CD4-positive, alpha-beta T cell (primary cell): ENCODE results near the gene MSI2. TPM values are rescaled to one million over a fixed set of nuclear protein-coding genes. Genes with fewer than 3 reads are reported as not detected.

Experiments
- ATAC-seq: fragments of 200-7000 bp; cut with Tn5 transposase; one replicate; pipeline ENCODE4 v1.10.0; 2022; ENCODE audit warnings: mild to moderate bottlenecking; ENCODE audit not compliant: poor library complexity
- CTCF ChIA-PET: fragments of 350-600 bp; sonication (Branson Sonifier 250); formaldehyde crosslinking; loops from one replicate; lab custom pipeline; 2021; ENCODE audit warnings: antibody characterized with exemption, inconsistent platforms; lab: Charles Lee
- POLR2A ChIA-PET: fragments of 350-600 bp; sonication (Branson Sonifier 250); formaldehyde crosslinking; loops from one replicate; lab custom pipeline; 2021; ENCODE audit warnings: antibody characterized with exemption, inconsistent platforms; lab: Charles Lee
- DNase-seq, 14 experiments: peaks; one replicate each; pipeline ENCODE4 v3.0.0-alpha.2; 2013 to 2020; ENCODE audit warnings: mixed read lengths in 2 of 14
- H3K27ac ChIP-seq, 2 donors: one replicate each; pipeline versions ENCODE4 v1.5.1 to v1.7.0; 2013; ENCODE audit warnings: low read length in 2 of 2, low read depth in 1 of 2, mild to moderate bottlenecking in 1 of 2
- H3K27me3 ChIP-seq, 2 experiments: 1 replicate in 1 of 2; 2 replicates in 1 of 2; pipeline versions ENCODE4 v1.6.1 to v1.7.0; 2013; ENCODE audit warnings: low read length in 2 of 2, control low read depth in 1 of 2, mild to moderate bottlenecking in 1 of 2, moderate library complexity in 1 of 2; ENCODE audit not compliant: insufficient read depth in 2 of 2, control insufficient read depth in 1 of 2
- H3K36me3 ChIP-seq: one replicate; pipeline ENCODE4 v1.6.1; 2013; ENCODE audit warnings: low read length, control low read depth; ENCODE audit not compliant: insufficient read depth
- H3K4me1 ChIP-seq: one replicate; pipeline ENCODE4 v1.6.1; 2013; ENCODE audit warnings: low read length, control low read depth; ENCODE audit not compliant: insufficient read depth
- H3K4me3 ChIP-seq: one replicate; pipeline ENCODE4 v1.5.1; 2013; ENCODE audit warnings: mild to moderate bottlenecking, low read length, moderate library complexity
- H3K9me3 ChIP-seq, 2 experiments: 1 replicate in 1 of 2; 2 replicates in 1 of 2; pipeline versions ENCODE4 v1.6.1 to v1.7.0; 2013; ENCODE audit warnings: low read length in 2 of 2, mild to moderate bottlenecking in 2 of 2, control low read depth in 1 of 2, moderate library complexity in 1 of 2; ENCODE audit not compliant: control insufficient read depth in 1 of 2, insufficient read depth in 1 of 2
- H3K27ac Mint-ChIP-seq: one replicate; pipeline ENCODE4 v1.8.0; 2020; ENCODE audit warnings: mixed read lengths
- H3K27me3 Mint-ChIP-seq: one replicate; pipeline ENCODE4 v1.8.0; 2021; ENCODE audit warnings: mixed read lengths
- H3K36me3 Mint-ChIP-seq: one replicate; pipeline ENCODE4 v1.8.0; 2021; ENCODE audit warnings: low read depth, mixed read lengths
- H3K4me1 Mint-ChIP-seq: one replicate; pipeline ENCODE4 v1.8.0; 2021; ENCODE audit warnings: low read depth, mixed read lengths
- H3K4me3 Mint-ChIP-seq: one replicate; pipeline ENCODE4 v1.8.0; 2020; ENCODE audit warnings: mild to moderate bottlenecking, mixed read lengths
- H3K9me3 Mint-ChIP-seq: one replicate; pipeline ENCODE4 v1.8.0; 2020; ENCODE audit warnings: mixed read lengths
- intact Hi-C, 2 experiments: fragments of 100-400 bp; cut with DNase I in 1 of 2; cut with micrococcal nuclease in 1 of 2; formaldehyde crosslinking; loops; one replicate each; pipeline versions ENCODE4 v1.15.1 to v1.9.0; 2023 to 2025; cut with DNase I, micrococcal nuclease
- total RNA-seq, 174 experiments: library from RNA in 2 of 174; stranded (reverse) in 2 of 174; gene quantifications; one replicate each; pipeline ENCODE4 v1.2.3 and lab custom pipeline; 2021 to 2026
- TF ChIP-seq, protein P1 (sequence below): fragments of 200-600 bp; IDR thresholded peaks from one replicate; pipeline ENCODE4 v1.8.0; 2022; ENCODE audit warnings: antibody characterized with exemption, mild to moderate bottlenecking

The MSI2 gene
- total RNA-seq, 2 experiments from 2014 or later = 129 to 132 TPM

DNA sequence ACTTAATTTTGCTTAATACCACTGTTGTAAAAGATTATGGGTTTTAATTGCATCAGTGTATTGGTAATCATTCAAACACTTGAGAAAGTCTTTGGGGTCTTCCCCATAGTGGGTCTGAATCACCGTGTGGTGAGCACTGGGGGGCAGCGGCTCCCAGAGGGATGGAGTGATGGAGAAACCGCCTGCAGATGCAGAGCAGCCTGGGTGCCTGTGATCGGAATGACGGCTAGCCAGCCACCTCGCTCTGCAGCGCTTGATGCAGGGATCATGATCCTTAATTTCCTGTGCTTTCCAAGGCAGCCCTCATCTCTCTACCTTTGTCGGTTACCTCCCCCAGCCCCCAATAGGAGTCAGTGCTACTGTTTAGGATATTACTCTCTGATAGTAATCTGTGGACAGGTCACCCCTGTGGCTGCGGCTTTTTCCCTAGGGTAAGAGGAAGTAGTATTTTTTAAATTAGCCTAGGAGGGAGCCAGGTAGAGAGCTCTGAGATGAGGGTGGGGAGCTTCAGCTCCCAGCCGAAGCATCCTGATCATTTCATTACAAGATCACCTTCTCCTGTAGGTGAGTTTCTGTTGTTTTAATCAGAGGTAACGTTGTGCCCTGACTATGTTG is 135.6 kb downstream of the MSI2 start:
- Mint-ChIP-seq H3K36me3 (peaks cover 87% of the 10 kb centered on the region), H3K9me3 (peaks cover 7% of the 10 kb centered on the region), H3K4me3 (no peak overlapping the region), H3K27ac (no peak overlapping the region), H3K27me3 (no peaks in the 10 kb centered on the region), H3K4me1 (peaks cover 23% of the 10 kb centered on the region)
- no peak for ATAC-seq
- Histone ChIP-seq H3K36me3 (peaks cover 2% of the 10 kb centered on the region), H3K4me1 (no peaks in the 10 kb centered on the region), H3K27ac (no peak overlapping the region), H3K27me3 (no peaks in the 10 kb centered on the region), H3K9me3 (peaks cover 17 to 19% of the 10 kb centered on the region in 2 experiments), H3K4me3 (no peak overlapping the region)
- TF ChIP-seq, protein P1, sequence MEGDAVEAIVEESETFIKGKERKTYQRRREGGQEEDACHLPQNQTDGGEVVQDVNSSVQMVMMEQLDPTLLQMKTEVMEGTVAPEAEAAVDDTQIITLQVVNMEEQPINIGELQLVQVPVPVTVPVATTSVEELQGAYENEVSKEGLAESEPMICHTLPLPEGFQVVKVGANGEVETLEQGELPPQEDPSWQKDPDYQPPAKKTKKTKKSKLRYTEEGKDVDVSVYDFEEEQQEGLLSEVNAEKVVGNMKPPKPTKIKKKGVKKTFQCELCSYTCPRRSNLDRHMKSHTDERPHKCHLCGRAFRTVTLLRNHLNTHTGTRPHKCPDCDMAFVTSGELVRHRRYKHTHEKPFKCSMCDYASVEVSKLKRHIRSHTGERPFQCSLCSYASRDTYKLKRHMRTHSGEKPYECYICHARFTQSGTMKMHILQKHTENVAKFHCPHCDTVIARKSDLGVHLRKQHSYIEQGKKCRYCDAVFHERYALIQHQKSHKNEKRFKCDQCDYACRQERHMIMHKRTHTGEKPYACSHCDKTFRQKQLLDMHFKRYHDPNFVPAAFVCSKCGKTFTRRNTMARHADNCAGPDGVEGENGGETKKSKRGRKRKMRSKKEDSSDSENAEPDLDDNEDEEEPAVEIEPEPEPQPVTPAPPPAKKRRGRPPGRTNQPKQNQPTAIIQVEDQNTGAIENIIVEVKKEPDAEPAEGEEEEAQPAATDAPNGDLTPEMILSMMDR = no peak
- intact Hi-C loops = no loop called here
- no peak for DNase-seq
- CTCF ChIA-PET = no interaction called here
- POLR2A ChIA-PET = interaction anchor here (0.6 kb wide), 1 partner anchor 49 kb away, joined by 4 read pairs; no protein-coding TSS in a partner anchor

DNA sequence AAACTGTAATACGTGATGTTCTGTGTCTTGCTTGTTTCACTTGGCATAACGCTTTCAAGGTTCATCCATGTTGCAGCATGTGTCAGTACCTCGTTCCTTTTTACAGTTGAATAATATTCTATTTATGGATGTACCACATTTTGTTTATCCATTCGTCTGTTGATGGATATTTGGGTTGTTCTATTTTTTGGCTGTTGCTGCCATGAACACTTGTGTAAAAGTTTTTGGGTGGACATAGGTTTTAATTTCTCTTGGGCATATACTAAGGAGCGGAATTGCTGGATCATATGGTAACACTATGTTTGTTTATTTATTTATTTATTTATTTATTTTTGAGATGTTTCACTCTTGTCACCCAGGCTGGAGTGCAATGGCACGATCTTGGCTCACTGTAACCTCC is 137.0 kb downstream of the MSI2 start:
- Histone ChIP-seq H3K27ac (no peak overlapping the region), H3K27me3 (no peaks in the 10 kb centered on the region), H3K36me3 (peaks cover 2% of the 10 kb centered on the region), H3K4me3 (no peak overlapping the region), H3K4me1 (no peaks in the 10 kb centered on the region), H3K9me3 (peaks cover 10 to 16% of the 10 kb centered on the region in 2 experiments)
- DNase-seq = no peak
- peaks cover 73% of the 10 kb centered on the region for H3K36me3 Mint-ChIP-seq
- no peak for ATAC-seq
- ChIA-PET POLR2A (no interaction called here), CTCF (no interaction called here)
- intact Hi-C loops = no loop called here
- H3K27me3 Mint-ChIP-seq = no peaks in the 10 kb centered on the region
- peaks cover 23% of the 10 kb centered on the region for H3K4me1 Mint-ChIP-seq
- H3K27ac Mint-ChIP-seq = no peak overlapping the region
- H3K9me3 Mint-ChIP-seq = no peaks in the 10 kb centered on the region
- no peak overlapping the region for H3K4me3 Mint-ChIP-seq
- TF ChIP-seq, protein P1 = no peak

DNA sequence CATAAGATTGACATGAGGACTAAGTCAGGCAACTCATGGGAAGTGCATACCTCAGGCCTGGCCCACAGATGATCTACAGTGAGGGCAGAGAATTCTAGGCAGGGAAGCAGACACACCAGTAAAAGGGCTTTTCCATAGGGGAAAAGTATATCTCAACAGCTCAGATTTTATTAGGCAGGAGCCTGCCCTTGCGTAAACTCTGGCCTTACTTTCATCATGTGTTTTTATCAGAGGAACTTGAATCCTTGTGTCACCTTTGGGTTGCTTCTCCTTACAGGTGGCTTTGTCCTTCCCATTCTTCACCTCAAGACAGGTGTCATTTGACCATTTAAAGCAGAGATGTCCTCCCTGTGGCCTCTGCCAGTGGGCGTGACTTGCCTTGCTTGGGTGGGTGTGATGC is 138.1 kb downstream of the MSI2 start:
- intact Hi-C loops = no loop called here
- H3K36me3 Mint-ChIP-seq = peaks cover 63% of the 10 kb centered on the region
- TF ChIP-seq, protein P1 = no peak
- ChIA-PET POLR2A (no interaction called here), CTCF (no interaction called here)
- Histone ChIP-seq H3K9me3 (peaks cover 10 to 13% of the 10 kb centered on the region in 2 experiments), H3K27me3 (no peaks in the 10 kb centered on the region), H3K4me1 (no peaks in the 10 kb centered on the region), H3K27ac (no peak overlapping the region), H3K36me3 (peaks cover 2% of the 10 kb centered on the region), H3K4me3 (no peak overlapping the region)
- no peak overlapping the region for H3K4me3 Mint-ChIP-seq
- no peak for ATAC-seq
- H3K9me3 Mint-ChIP-seq = no peaks in the 10 kb centered on the region
- no peak overlapping the region for H3K27ac Mint-ChIP-seq
- H3K4me1 Mint-ChIP-seq = peaks cover 23% of the 10 kb centered on the region
- no peaks in the 10 kb centered on the region for H3K27me3 Mint-ChIP-seq
- DNase-seq = no peak
